GM11168 (cell line): Measurements from ENCODE around the gene STAT4.

Source experiments
- in situ Hi-C: fragments of 300-500 bp; cut with MboI; formaldehyde crosslinking; loops from one replicate; pipeline ENCODE4 v1.12.0; 2022; ENCODE audit warnings: low sequenced_read_pairs; ENCODE audit not compliant: unreplicated experiment

The STAT4 gene

DNA sequence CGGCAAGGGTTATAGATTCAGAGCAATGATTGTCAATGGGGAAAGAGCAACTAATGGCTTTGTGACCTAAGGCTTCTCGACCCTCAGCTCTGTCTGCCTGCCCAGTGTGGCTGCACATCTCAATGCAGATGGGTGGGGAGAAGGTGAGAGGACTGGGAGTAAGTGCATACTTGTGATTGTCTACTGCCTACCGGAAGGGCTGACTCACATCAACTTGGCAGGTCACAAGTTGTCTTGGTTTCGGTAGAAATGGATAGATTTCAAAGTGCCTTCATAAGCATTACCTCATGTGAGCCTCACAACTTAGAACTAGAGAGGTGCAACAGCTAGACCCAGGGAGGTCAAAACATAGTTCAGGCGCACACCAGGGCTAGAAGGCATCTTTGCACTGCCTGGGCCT, 166.2 kb downstream of the STAT4 start:
- in situ Hi-C loops, result no loop called here

DNA sequence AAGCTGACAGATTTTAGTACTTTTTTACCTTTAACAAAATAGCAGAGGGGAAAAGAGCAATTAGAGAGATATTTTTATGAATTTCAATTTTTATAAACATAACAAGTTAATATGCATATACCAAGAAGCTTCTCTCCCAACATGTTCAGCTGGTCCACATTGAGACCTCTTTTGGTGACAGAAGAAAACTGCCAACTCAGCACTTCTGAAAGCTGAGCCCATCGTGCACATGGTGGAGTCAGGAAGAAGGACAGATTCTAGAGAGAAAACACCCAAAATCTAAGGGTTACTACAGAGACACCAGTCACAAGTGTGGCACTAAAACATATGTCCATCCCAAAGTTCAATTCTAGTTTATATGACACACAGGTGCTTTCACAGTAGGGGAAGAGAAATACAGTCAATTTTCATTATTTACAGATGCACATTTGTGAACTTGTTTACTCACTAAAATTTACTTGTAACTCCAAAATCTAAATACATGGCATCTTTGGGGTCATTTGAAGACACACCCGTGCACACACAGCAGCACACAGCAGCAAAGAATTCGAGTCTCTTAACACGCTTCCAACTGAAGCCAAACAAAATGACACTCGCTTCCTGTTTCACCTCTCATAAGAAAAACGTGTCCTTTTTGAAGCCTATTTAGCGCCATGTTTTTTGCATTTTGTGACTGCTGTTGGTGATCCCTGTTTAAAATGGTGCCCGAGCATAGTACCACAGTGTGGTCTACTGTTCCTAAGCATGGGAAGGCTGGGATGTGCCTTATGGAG, 168.3 kb downstream of the STAT4 start:
- in situ Hi-C loops, result no loop called here

DNA sequence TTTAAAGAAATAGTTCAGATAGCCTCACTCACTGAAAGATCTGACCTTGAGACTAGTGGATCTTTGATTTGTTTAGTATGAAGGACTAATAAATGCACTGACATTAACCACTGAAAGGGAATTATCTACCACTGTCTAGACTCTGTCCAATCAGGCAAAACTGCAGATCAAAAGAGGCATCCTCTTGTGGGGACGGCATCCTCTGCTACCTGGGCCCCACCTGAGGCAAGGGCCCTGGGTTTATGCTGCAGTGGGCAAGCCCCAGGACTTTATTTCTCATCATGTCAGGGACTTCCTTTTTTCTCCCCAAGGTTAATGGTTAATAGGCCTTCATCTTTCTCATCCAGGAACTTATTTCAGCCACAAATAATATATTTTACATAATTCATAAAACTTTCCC, 169.1 kb downstream of the STAT4 start:
- in situ Hi-C loops, result no loop called here

DNA sequence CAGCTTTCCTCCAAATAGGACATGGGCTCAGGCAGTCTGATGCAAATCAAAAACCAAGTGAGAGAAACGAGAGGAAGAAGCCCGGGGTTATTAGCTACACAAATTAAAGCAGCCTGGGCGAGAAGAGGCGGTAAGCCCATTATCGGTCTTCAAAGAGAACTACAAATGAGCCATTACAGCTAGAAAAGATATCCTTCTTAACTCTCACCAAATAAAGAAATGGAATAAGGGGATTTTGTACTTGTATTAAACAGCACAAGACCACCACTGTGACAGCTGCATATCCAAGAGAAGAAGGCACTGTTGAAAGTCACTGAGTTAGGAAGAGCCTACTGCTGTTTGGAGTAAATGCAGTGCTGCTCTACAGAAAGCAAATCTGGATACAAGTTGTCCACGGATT, 169.5 kb downstream of the STAT4 start:
- in situ Hi-C loops, result no loop called here

DNA sequence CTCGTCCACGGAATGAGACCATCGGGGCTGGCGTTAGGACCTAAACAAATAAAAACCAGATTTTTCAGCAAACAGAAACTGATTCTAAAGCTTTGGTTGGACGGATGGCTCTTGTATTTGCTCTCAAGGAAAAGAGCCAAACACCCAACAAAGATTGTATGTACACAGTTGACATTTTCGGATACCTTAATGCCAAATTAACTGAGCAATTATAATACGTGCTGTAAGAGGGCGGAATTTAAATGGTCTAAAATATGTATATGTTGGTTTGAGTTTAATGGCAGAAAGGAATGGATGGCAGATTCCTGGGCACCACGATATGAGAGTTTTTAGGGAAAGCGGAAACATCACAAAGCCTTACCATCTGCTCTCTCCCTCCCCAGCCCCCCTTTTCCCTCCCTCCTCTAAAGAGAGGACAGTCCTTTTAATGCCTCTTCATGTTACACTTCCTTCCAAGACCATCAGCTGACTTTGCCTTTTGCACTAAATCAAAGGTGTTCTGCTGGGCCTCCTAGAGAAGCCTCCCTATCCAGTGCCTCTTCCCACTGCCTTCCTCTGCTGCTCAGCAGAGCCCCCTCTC, 170.1 kb downstream of the STAT4 start:
- in situ Hi-C loops, result no loop called here

DNA sequence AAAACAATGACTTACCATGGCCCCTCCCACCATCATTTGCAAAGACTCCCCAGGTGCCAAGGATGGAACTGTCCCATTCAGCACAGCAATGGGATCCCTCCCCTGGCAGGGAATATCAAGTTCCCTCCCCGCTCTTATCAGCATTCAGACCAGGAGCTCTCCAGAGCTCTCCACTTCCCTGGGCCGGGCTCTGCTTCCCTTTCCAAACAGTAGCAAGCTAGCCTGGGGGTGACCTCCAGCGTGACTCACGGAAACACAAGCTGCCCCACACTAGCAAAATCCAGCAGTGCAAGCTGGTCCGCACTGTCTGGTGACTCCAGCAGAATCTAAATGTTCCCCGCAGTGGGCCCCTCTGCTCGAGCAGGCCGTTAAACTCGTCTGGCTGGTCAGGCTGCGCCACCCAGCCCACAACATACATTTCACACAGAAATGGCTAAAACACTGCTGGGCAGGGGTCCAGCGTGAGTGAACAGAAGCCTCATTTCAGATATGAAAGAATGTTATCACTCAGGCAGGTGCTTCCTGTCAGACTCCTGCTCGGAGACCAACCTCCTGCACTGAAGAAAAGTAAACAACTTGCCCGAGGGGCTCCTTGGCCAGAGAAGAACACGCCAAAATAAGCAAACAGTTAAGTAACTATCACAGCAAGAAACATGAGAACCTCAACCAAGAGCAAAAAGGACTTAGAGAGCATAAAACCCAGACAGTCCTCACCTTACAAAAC, 170.7 kb downstream of the STAT4 start:
- in situ Hi-C loops, result no loop called here
